PC-9 (cell line): ENCODE data around the gene CDON. TPM values are rescaled to one million over a fixed set of nuclear protein-coding genes. Genes with fewer than 3 reads are reported as not detected.

Experiments
- BruUV-seq: library from RNA; stranded (reverse); fragments of 400-500 nt; replicated peaks from 2 replicates; lab custom pipeline; 2021; lab: Mats Ljungman, UMichigan
- CTCF ChIA-PET: fragments of 300-600 bp; sonication (Branson Sonifier 250); formaldehyde crosslinking; loops from one replicate; lab custom pipeline; 2022; ENCODE audit warnings: antibody characterized with exemption; lab: Charles Lee
- POLR2A ChIA-PET: fragments of 300-600 bp; sonication (Branson Sonifier 250); formaldehyde crosslinking; loops from one replicate; lab custom pipeline; 2022; ENCODE audit warnings: antibody characterized with exemption; ENCODE audit not compliant: unreplicated experiment; lab: Charles Lee
- DNase-seq, 2 experiments: peaks; one replicate each; pipeline versions ENCODE4 v3.0.0 to v3.0.0-alpha.2; 2015 to 2022; ENCODE audit warnings: mixed read lengths in 1 of 2
- H2AFZ ChIP-seq: fragments of 200-600 bp; sonication (generic); 2 replicates; pipeline ENCODE4 v1.8.1; 2017; ENCODE audit warnings: antibody characterized with exemption
- H3F3A ChIP-seq: fragments of 200-600 bp; sonication (generic); 2 replicates; pipeline ENCODE4 v1.8.1; 2017; ENCODE audit warnings: antibody characterized with exemption, mild to moderate bottlenecking, low read depth; ENCODE audit not compliant: insufficient read depth
- H3K27ac ChIP-seq: fragments of 200-600 bp; sonication (generic); 2 replicates; pipeline ENCODE4 v1.6.1; 2016; ENCODE audit warnings: mixed run types
- H3K27me3 ChIP-seq: fragments of 200-600 bp; sonication (generic); 2 replicates; pipeline ENCODE4 v1.6.1; 2016; ENCODE audit warnings: low read depth, mixed run types; ENCODE audit not compliant: insufficient read depth
- H3K36me3 ChIP-seq: fragments of 200-600 bp; sonication (generic); 2 replicates; pipeline ENCODE4 v1.6.1; 2016; ENCODE audit warnings: low read depth, mixed run types
- H3K4me1 ChIP-seq: fragments of 200-600 bp; sonication (generic); replicated peaks from 2 replicates; pipeline ENCODE4 v1.6.1; 2016; ENCODE audit warnings: mixed run types; ENCODE audit not compliant: insufficient read depth
- H3K4me2 ChIP-seq: fragments of 200-600 bp; sonication (generic); 2 replicates; pipeline ENCODE4 v1.6.1; 2017; ENCODE audit warnings: mixed run types
- H3K4me3 ChIP-seq: fragments of 200-600 bp; sonication (generic); 2 replicates; pipeline ENCODE4 v1.6.1; 2016; ENCODE audit warnings: mixed run types
- H3K79me2 ChIP-seq: fragments of 200-600 bp; sonication (generic); 2 replicates; pipeline ENCODE4 v1.6.1; 2017; ENCODE audit warnings: low read depth, mixed run types
- H3K9me2 ChIP-seq: fragments of 200-600 bp; sonication (generic); 2 replicates; pipeline ENCODE4 v1.8.1; 2017; ENCODE audit warnings: mild to moderate bottlenecking; ENCODE audit not compliant: insufficient read depth
- H3K9me3 ChIP-seq: fragments of 200-600 bp; sonication (generic); 2 replicates; pipeline ENCODE4 v1.8.1; 2016; ENCODE audit warnings: low read depth; ENCODE audit not compliant: insufficient read depth
- H4K20me1 ChIP-seq: fragments of 200-600 bp; sonication (generic); 2 replicates; pipeline ENCODE4 v1.8.1; 2017; ENCODE audit not compliant: insufficient read depth
- CTCF ChIP-seq: fragments of 200-600 bp; sonication (generic); conservative IDR thresholded peaks from 2 replicates; pipeline ENCODE4 v1.6.1; 2017; ENCODE audit warnings: mixed run types, antibody characterized with exemption, mild to moderate bottlenecking, moderate library complexity
- EZH2 ChIP-seq: fragments of 200-600 bp; sonication (generic); IDR thresholded peaks from 2 replicates; pipeline ENCODE4 v1.8.0; 2017; ENCODE audit warnings: antibody characterized with exemption, low read depth
- intact Hi-C: fragments of 100-400 bp; cut with micrococcal nuclease; formaldehyde crosslinking; loops from one replicate; pipeline ENCODE4 v1.10.0; 2022; ENCODE audit not compliant: unreplicated experiment
- total RNA-seq: library from RNA; stranded (reverse); gene quantifications from 2 replicates; pipeline ENCODE4 v1.2.3, GENCODE V29; 2021

Gene CDON
- total RNA-seq, 1 experiment from 2014 or later: 10.0 TPM

- no peak overlapping the region for H3K4me3 ChIP-seq
- TF ChIP-seq CTCF: no peak
- no peak for TF ChIP-seq EZH2
- no peak overlapping the region for H3K4me2 ChIP-seq
- no peaks in the 10 kb centered on the region for H3K27me3 ChIP-seq
- H3K79me2 ChIP-seq: no peaks in the 10 kb centered on the region
- DNase-seq: no peak
- ChIA-PET CTCF (no interaction called here), POLR2A (no interaction called here)
- no peaks in the 10 kb centered on the region for H3K4me1 ChIP-seq
- no peaks in the 10 kb centered on the region for H3K36me3 ChIP-seq
- no peak overlapping the region for H2AFZ ChIP-seq
- no peaks in the 10 kb centered on the region for H3K9me3 ChIP-seq
- no peaks in the 10 kb centered on the region for H3F3A ChIP-seq
- no peaks in the 10 kb centered on the region for H3K9me2 ChIP-seq
- intact Hi-C loops: no loop called here
- BruUV-seq: no TSS peak
- no peaks in the 10 kb centered on the region for H4K20me1 ChIP-seq
- H3K27ac ChIP-seq: no peak overlapping the region
Measured at GRCh38 chr11:126054882-126055281, 7.8 kb downstream of the CDON start.

- ChIA-PET POLR2A (no interaction called here), CTCF (no interaction called here)
- no TSS peak for BruUV-seq
Measured at GRCh38 chr11:126054408-126054807, 8.3 kb downstream of the CDON start.

GRCh38 chr11:126053415-126054286 lies 9.0 kb downstream of the CDON start:
- POLR2A ChIA-PET: no interaction called here
- intact Hi-C loops: no loop called here
- CTCF ChIA-PET: no interaction called here

More at GRCh38 chr11:126054408-126054807, 8.3 kb downstream of the CDON start:
- no peak overlapping the region for H3K4me3 ChIP-seq
- TF ChIP-seq CTCF: no peak
- no peak for TF ChIP-seq EZH2
- H4K20me1 ChIP-seq: no peaks in the 10 kb centered on the region
- no peaks in the 10 kb centered on the region for H3K79me2 ChIP-seq
- H3K27me3 ChIP-seq: no peaks in the 10 kb centered on the region
- intact Hi-C loops: no loop called here
- no peak overlapping the region for H3K27ac ChIP-seq
- H3K9me2 ChIP-seq: no peaks in the 10 kb centered on the region
- H3K9me3 ChIP-seq: no peaks in the 10 kb centered on the region
- no peak overlapping the region for H2AFZ ChIP-seq
- H3K4me1 ChIP-seq: no peaks in the 10 kb centered on the region
- no peaks in the 10 kb centered on the region for H3F3A ChIP-seq
- DNase-seq: no peak
- no peaks in the 10 kb centered on the region for H3K36me3 ChIP-seq
- H3K4me2 ChIP-seq: no peak overlapping the region

More at GRCh38 chr11:126053415-126054286, 9.0 kb downstream of the CDON start:
- no peak for DNase-seq
- no peaks in the 10 kb centered on the region for H3F3A ChIP-seq
- H3K9me3 ChIP-seq: no peaks in the 10 kb centered on the region
- no peak overlapping the region for H2AFZ ChIP-seq
- no peak overlapping the region for H3K4me3 ChIP-seq
- no peak for TF ChIP-seq EZH2
- TF ChIP-seq CTCF: no peak
- no peaks in the 10 kb centered on the region for H3K9me2 ChIP-seq
- H4K20me1 ChIP-seq: no peaks in the 10 kb centered on the region
- no peaks in the 10 kb centered on the region for H3K79me2 ChIP-seq
- H3K27ac ChIP-seq: no peak overlapping the region
- H3K27me3 ChIP-seq: no peaks in the 10 kb centered on the region
- no peak overlapping the region for H3K4me2 ChIP-seq
- no peaks in the 10 kb centered on the region for H3K36me3 ChIP-seq
- H3K4me1 ChIP-seq: no peaks in the 10 kb centered on the region
- BruUV-seq: no TSS peak
